ENCODE results near the gene FGFBP2.
A peak's percentile ranks its signal among the peaks of the same experiment; 100 is the strongest.

Gene FGFBP2

DNA sequence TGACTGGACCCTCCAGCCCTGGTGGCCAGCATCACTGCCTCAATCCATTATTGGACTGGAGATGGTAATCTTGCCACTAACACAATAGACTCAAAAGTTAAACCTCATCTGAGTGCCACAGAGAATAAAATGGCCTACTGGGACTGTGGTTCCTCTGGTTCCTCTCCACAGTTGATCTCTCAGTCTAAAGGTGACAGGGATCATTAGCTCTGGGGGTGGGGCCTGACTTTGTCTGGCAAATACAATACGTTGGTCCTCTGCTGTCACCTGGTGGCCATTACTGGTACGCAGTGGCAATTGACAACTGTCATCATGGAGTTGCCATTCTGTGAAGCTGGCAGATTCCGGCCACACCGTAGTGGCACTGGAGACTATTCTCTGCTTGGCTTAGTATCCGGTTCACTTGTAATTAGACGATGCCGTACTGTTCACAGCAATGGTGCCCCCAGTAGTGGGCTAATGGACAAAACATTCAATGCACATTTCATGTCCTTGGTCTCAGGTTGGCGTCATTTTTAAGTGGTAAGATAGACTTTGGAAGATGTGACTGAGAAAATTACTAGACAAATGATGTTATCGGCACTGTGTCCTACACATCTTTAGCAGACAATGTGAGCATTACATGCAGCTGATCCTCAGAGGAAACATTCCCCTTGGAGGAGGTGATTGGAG is 6.7 kb downstream of the FGFBP2 start:
- no peak overlapping the region for H3K4me3 ChIP-seq (ENCODE audit: low read depth in 1 of 2, low read length in 1 of 2)
- H3K27ac ChIP-seq: no peak overlapping the region
- TF ChIP-seq, protein P1, sequence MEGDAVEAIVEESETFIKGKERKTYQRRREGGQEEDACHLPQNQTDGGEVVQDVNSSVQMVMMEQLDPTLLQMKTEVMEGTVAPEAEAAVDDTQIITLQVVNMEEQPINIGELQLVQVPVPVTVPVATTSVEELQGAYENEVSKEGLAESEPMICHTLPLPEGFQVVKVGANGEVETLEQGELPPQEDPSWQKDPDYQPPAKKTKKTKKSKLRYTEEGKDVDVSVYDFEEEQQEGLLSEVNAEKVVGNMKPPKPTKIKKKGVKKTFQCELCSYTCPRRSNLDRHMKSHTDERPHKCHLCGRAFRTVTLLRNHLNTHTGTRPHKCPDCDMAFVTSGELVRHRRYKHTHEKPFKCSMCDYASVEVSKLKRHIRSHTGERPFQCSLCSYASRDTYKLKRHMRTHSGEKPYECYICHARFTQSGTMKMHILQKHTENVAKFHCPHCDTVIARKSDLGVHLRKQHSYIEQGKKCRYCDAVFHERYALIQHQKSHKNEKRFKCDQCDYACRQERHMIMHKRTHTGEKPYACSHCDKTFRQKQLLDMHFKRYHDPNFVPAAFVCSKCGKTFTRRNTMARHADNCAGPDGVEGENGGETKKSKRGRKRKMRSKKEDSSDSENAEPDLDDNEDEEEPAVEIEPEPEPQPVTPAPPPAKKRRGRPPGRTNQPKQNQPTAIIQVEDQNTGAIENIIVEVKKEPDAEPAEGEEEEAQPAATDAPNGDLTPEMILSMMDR (IDR thresholded peaks at IDR 0.05): peak; percentile 88
- H3K9me3 ChIP-seq: no peaks in the 10 kb centered on the region
- no peaks in the 10 kb centered on the region for H3K27me3 ChIP-seq
- peaks cover 9 to 16% of the 10 kb centered on the region in 2 experiments for H3K4me1 ChIP-seq (ENCODE audit: control insufficient read depth in 1 of 2, insufficient read depth in 1 of 2, low read depth in 1 of 2, low read length in 1 of 2)
- no peaks in the 10 kb centered on the region for H3K36me3 ChIP-seq

DNA sequence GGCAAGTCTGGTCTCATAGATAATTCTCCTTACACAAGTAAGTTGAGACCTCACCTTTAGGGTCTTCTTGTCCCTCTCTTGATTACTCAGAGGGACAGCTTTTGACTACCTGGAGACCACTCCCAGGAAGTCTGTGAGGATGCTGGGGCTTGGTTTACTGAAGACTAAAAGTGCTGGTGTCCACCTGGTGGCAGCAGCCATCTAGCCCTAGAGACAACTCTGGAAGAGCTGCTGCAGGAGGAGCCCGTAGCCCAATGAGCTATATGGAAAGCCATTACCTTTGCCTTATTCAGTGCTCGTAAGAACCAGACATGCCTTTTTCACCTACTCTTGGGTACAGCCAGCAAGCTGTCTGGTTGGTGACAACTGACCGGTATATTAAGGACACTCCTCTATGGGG is 7.3 kb downstream of the FGFBP2 start:
- H3K4me3 ChIP-seq (ENCODE audit: low read depth in 1 of 2, low read length in 1 of 2): no peak overlapping the region
- H3K27me3 ChIP-seq: no peaks in the 10 kb centered on the region
- TF ChIP-seq, protein P1 (IDR thresholded peaks at IDR 0.05): no peak
- H3K9me3 ChIP-seq: no peaks in the 10 kb centered on the region
- H3K27ac ChIP-seq: no peak overlapping the region
- no peaks in the 10 kb centered on the region for H3K36me3 ChIP-seq
- peaks cover 12 to 21% of the 10 kb centered on the region in 2 experiments for H3K4me1 ChIP-seq (ENCODE audit: control insufficient read depth in 1 of 2, insufficient read depth in 1 of 2, low read depth in 1 of 2, low read length in 1 of 2)

DNA sequence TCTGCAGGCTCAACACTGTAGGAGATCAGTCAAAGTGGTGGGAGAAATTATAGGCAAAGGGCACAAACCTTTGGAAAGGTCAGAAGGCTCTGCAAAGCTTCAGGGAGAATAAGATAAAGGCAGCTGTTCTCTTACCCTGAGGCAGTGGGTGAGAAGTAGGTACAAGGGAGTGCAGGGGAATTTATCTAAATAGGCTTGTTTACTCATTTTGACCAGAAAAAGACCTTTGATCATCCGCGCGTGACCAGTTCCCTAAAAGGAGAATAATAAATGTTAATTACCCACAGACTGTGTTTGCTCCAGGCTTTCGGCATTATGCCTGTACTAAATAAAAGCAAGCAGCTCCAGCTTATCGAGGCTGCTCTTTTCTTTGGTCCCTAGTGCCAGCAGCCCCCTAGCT is 9.3 kb downstream of the FGFBP2 start:
- H3K4me1 ChIP-seq (ENCODE audit: control insufficient read depth in 1 of 2, insufficient read depth in 1 of 2, low read depth in 1 of 2, low read length in 1 of 2): peaks cover 13 to 23% of the 10 kb centered on the region in 2 experiments
- no peaks in the 10 kb centered on the region for H3K36me3 ChIP-seq
- no peaks in the 10 kb centered on the region for H3K27me3 ChIP-seq
- no peaks in the 10 kb centered on the region for H3K9me3 ChIP-seq
- TF ChIP-seq, protein P1 (IDR thresholded peaks at IDR 0.05): no peak
- no peak overlapping the region for H3K27ac ChIP-seq
- no peak overlapping the region for H3K4me3 ChIP-seq (ENCODE audit: low read depth in 1 of 2, low read length in 1 of 2)

DNA sequence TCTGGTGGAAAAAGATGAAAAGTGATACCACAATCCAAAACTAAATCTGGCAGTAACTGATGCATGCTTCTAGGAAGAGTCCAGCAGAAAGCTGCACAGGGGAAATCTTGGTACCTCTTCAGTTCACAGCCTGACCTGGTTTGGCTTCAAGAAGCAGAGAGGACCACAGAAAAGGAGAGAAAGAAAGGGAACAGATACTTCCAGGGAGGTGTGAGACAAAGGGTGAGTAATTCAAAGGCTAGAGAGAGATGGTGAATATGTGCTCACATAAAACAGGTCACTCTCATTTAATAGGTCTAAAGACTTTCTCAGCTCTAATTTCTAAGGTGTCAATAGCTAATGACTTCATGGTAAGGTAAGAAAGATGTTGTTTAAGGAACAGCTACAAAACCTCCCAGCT is 11.2 kb downstream of the FGFBP2 start:
- Histone ChIP-seq H3K36me3 (no peaks in the 10 kb centered on the region), H3K4me1 (ENCODE audit: control insufficient read depth in 1 of 2, insufficient read depth in 1 of 2, low read depth in 1 of 2, low read length in 1 of 2) (peaks cover 13 to 23% of the 10 kb centered on the region in 2 experiments), H3K4me3 (ENCODE audit: low read depth in 1 of 2, low read length in 1 of 2) (no peak overlapping the region), H3K27me3 (no peaks in the 10 kb centered on the region), H3K9me3 (no peaks in the 10 kb centered on the region), H3K27ac (no peak overlapping the region)
- TF ChIP-seq, protein P1 (IDR thresholded peaks at IDR 0.05): no peak

DNA sequence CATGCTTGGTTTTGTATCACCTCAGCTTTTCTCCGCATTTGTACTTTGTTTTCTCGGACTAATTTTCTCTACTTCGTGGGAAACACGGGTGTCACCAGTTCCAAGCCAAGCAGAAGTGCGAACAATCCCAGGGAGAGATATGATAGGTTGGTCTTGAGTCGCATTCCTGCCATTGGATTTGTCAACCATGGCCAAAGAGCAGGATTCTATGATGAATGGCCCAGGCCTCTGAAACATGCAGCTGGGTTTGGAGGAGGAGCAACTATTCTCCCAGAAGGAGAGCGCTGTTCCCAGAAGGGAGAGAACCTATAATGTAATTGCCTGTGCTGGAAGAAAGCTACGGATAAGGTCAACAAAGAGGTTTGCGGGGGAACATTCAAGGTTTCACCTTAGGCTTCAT is 14.1 kb downstream of the FGFBP2 start:
- H3K27me3 ChIP-seq: no peaks in the 10 kb centered on the region
- no peaks in the 10 kb centered on the region for H3K36me3 ChIP-seq
- no peak overlapping the region for H3K4me3 ChIP-seq (ENCODE audit: low read depth in 1 of 2, low read length in 1 of 2)
- H3K4me1 ChIP-seq (ENCODE audit: control insufficient read depth in 1 of 2, insufficient read depth in 1 of 2, low read depth in 1 of 2, low read length in 1 of 2): peaks cover 26 to 39% of the 10 kb centered on the region in 2 experiments
- H3K27ac ChIP-seq: no peak overlapping the region
- TF ChIP-seq, protein P1 (IDR thresholded peaks at IDR 0.05): no peak
- H3K9me3 ChIP-seq: no peaks in the 10 kb centered on the region

Measured in neutrophil (primary cell).